Iris pigment epithelial cell (primary cell): Measurements from ENCODE around the gene TRIO.

Source experiments
- DNase-seq: peaks from one replicate; pipeline ENCODE4 v3.0.0-alpha.2; 2011; ENCODE audit warnings: low read depth

Gene TRIO

GRCh38 chr5:14460844-14461398 lies 317.8 kb downstream of the TRIO start:
- no peak for DNase-seq

DNA sequence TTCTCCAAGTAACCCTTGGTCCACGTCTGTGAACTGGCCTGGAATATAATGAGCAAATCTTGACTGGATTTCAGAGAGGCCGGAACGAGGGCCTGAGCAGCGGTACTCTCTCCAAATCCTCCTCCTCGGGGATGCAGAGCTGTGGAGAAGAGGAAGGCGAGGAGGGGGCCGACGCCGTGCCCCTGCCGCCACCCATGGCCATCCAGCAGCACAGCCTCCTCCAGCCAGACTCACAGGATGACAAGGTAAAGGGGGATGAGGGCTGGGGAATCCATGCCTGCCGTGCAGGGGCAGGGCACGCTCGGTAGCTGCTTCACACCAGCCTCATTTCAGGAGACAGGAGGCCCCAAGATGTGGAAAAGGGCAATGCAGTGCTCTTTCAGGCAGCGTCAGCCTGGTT lies 319.5 kb downstream of the TRIO start:
- no peak for DNase-seq

- peak; percentile 65 for DNase-seq
Measured at GRCh38 chr5:14463629-14464028, 320.5 kb downstream of the TRIO start.

DNA sequence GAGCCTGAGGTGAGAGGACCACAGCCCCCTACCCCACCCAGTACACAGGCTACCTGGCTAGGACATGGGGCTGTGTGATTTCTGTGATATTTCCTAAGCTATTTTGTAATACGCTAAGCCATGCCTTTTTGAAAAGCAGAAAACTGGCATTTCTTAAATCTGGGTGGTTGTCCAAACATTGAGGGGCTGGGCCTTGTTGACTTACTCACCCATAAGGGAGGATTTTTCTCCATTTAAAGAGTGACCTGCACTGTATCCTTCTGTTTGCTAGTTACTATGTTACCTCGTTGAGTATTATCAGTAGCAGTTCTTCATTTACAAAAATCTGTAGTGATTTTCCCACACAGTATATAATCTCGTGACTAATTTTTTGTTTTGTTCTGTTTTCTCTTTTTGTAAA lies 321.0 kb downstream of the TRIO start:
- DNase-seq, result peak; percentile 58

DNA sequence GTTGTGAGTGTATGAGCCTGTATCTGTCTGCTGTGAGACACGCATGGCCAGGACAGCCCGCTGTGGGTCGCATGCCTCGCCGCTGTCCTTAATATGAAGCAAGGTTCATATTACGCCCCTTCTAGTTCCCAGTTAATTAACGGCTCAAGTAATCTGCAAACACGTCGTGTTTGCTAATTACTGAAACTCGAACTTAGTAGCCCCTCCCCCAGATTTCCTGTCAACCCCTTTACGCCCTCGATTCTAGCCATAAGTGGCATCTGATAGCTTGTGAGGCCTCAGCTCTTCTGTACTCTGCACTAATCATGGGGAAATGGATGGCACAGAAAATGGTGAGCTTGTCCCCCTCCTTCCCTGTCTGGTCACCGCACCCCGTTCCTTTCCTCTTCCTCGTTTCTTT lies 321.5 kb downstream of the TRIO start:
- no peak for DNase-seq

DNA sequence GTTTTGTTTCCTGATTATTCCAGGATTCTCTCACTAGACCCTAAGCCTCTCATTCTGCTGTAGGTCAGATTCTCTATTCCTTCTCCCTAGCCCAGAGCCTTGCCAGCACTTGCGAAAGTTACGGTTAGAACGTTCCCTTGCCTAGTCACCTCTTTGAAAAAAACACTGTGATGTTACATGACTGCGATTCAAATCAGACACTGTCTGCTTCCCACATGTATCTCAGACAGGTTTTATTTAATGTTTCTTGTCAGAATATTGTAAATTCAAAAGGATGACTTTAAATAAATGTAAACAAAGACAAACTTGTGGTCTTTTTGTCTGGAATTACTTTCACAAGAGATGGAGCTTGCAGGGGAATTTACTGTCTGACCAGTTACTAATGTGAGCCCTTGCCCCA lies 322.0 kb downstream of the TRIO start:
- peak; percentile 92 for DNase-seq

DNA sequence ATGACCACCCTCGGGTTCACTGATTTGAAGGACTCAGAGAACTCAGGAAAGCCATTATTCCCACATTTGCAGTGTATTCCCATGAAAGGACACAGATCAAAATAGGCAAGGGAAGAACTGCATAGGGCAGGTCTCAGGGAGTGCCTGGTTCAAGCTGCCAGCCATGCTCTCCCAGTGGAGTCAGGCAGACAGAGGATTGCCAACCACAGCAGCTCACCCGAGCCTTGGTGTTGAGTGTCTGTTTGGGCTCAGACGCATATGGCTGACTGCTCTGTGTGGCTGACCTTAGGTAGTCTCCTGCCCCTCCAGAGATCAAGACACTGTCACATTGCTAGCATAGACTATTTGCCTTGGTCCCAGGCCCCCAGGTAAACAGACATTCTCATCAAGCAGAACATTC lies 322.6 kb downstream of the TRIO start:
- DNase-seq, result no peak

GRCh38 chr5:14467251-14467650 lies 324.1 kb downstream of the TRIO start:
- DNase-seq, result no peak

GRCh38 chr5:14467886-14468285 lies 324.7 kb downstream of the TRIO start:
- no peak for DNase-seq

GRCh38 chr5:14469551-14470377 lies 326.6 kb downstream of the TRIO start:
- DNase-seq, result no peak

GRCh38 chr5:14471507-14471906 lies 328.4 kb downstream of the TRIO start:
- DNase-seq, result no peak

DNA sequence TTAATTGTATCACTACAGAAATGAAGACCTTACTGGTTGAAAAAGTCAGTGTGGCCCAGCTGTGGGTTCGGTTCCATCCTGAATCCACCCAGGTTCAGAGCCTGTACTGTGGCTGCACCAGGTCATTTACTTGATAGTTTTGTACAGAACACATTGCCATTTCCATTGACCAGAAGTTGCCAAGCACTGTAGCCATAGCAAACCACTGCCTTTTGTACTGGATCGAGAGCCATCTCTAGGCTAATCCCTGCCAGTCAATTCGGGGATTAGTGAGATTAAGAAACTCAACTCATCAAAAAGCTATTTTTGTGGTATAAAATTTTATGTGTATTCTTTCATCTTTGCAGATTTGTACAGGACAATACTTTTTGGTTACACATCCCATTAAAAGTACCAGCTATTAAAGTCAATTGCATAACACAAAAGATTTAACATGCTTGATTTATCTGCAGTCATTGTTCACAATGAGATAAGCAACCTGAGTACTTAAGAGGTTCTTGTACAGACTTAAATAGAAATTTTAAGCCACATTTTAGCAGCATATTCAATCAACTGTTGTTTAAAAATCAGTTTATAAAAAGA lies 329.9 kb downstream of the TRIO start:
- DNase-seq, result no peak

DNA sequence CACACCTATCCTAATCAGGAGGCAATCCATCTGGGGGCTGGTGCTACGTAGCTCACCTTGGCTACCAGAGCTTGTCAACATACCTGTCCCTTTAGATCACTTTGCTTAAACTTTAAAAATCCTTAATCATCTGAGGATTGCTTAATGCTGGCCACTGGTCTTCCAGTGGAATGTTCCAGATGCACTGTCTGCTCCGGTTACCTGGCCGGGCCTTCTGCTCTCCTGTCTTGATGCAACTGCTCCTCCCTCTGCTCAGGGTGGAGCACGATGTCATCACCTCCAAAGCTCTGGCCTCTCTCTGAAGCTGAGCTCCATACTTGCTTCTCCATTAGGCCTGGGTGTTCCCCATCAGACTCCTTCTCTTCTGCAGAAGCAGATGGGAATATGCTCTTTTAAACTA lies 331.9 kb downstream of the TRIO start:
- no peak for DNase-seq

GRCh38 chr5:14476786-14477435 lies 333.8 kb downstream of the TRIO start:
- DNase-seq, result peak; percentile 78

DNA sequence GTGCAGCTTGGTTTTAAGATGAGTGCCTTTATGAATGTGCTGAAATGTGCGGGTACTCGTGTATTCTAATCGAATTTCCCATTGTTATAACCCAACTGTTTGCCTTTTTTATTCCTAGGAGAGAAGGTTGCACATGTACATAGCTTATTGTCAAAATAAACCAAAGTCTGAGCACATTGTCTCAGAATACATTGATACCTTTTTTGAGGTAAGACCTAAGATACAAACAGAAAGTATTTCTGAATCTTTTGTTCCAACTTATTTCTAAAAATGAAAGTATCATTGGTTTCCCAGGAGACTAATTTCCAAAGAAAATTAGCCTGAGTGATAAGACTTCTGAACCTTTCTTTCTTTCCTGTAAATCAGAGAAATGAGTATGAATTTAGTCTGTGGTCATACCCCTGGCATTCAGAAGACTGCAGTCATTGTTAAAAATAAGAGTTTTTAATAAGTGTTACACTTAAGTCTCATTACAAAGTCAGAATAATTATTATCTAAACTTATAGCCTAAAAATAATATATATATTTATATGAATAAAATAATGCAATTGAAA lies 336.1 kb downstream of the TRIO start:
- DNase-seq, result no peak

GRCh38 chr5:14481349-14481748 lies 338.2 kb downstream of the TRIO start:
- DNase-seq, result no peak

DNA sequence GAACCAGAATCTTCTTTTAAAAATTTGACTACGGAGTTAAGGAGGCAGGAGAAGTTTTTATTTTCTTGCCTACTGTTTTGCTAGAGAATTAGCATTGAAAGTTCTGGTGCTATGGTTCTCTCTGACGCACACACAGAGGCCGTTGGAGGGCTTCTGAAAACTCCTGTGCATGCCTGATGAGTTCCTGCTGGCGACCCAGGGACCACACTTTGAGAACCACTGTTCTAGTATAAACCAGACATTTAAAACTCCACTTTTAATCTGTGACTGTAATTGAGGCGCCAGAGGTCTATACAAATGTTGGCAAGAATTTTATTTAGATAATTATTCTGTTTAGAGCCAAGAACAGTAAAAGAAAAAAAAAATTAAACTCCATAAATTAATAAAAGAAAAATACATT lies 338.9 kb downstream of the TRIO start:
- no peak for DNase-seq

GRCh38 chr5:14483504-14484157 lies 340.5 kb downstream of the TRIO start:
- DNase-seq, result no peak

GRCh38 chr5:14486486-14486885 lies 343.3 kb downstream of the TRIO start:
- DNase-seq, result no peak

DNA sequence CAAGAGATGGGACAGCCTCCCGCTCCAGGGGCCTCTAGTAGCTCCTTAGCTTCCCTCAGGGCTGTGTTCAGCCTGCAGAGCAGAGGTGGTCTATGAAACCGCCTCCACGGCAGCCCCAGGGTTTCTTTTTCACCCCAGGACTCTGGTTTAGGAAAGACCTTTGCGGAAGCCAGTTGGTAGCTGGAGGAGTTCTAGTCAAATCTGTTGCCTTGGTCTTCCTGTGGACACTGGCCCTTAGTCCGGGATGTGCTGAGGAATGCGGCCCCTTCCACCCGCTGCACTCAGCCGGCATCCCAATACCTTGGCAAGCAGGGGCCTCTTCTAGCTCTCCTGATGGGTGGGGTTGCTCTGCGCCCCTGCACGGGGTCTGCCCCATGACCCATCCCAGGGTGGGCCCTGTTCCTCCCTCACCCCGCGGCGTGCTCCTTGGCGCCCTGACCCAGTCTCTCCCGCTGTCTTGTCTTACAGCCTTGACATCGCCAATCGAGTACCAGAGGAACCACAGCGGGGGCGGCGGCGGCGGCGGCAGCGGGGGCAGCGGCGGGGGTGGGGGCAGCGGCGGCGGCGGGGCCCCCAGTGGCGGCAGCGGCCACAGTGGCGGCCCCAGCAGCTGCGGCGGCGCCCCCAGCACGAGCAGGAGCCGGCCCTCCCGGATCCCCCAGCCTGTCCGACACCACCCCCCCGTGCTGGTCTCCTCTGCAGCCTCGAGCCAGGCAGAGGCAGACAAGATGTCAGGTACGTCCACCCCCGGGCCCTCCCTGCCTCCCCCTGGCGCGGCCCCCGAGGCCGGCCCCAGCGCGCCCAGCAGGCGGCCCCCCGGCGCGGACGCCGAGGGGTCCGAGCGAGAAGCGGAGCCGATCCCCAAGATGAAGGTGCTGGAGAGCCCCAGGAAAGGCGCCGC lies 344.1 kb downstream of the TRIO start:
- DNase-seq, result no peak

DNA sequence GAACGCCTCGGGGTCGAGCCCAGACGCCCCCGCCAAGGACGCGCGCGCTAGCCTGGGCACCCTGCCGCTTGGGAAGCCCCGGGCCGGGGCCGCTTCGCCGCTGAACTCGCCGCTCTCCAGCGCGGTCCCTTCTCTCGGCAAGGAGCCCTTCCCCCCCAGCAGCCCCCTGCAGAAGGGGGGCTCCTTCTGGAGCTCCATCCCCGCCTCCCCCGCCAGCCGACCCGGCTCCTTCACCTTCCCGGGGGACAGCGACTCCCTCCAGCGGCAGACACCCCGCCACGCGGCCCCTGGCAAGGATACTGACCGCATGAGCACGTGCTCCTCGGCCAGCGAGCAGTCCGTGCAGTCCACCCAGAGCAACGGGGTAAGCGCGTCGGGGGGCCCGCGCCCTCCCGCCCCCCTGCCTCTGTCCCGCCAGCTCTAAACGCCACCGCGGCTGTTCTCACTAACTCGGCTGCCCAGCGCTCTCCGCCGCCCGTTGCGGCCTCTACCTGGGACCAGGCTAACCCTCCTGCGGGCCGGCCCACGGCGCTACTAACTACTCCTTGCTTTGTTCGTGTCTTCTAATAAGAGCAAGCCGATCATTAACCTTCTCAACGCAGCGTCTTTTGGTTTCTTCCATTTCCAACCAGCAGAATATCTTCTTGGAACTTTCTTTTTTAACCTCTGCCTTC lies 344.9 kb downstream of the TRIO start:
- DNase-seq, result no peak
